ENCODE results near the gene IGF2BP3. TPM values are rescaled to one million over a fixed set of nuclear protein-coding genes. Genes with fewer than 3 reads are reported as not detected.

The IGF2BP3 gene
- total RNA-seq, 1 donor from 2014 or later = 0.66 TPM

GRCh38 chr7:23377134-23377533 is 93.2 kb downstream of the IGF2BP3 start:
- no peak for DNase-seq (ENCODE audit: low spot score)

GRCh38 chr7:23373151-23374004 is 96.9 kb downstream of the IGF2BP3 start:
- DNase-seq (ENCODE audit: low spot score) = no peak

- DNase-seq (ENCODE audit: low spot score) = no peak
Observed at GRCh38 chr7:23372611-23373010, 97.7 kb downstream of the IGF2BP3 start.

- no peak for DNase-seq (ENCODE audit: low spot score)
Observed at GRCh38 chr7:23371654-23372053, 98.6 kb downstream of the IGF2BP3 start.

GRCh38 chr7:23369695-23370404 is 100.4 kb downstream of the IGF2BP3 start:
- no peak for DNase-seq (ENCODE audit: low spot score)

DNA sequence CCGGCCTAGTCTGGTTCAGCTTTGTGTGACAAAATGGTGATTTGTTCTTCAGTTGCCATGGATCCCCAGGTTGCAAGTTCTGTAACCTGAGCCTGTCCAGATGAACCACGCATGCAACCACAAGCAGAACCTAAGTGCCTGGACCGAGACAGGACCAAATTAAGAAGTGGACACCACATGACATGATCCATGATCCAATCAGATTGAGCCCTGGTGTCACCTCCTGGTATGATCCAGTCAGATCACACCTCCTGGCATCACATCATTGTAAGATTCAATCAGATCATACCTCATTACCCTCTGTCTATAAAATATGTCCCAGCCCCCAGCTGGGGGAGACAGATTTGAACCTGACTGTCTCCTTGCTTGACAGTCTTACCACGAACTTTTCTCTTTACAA is 101.2 kb downstream of the IGF2BP3 start:
- no peak for DNase-seq (ENCODE audit: low spot score)

DNA sequence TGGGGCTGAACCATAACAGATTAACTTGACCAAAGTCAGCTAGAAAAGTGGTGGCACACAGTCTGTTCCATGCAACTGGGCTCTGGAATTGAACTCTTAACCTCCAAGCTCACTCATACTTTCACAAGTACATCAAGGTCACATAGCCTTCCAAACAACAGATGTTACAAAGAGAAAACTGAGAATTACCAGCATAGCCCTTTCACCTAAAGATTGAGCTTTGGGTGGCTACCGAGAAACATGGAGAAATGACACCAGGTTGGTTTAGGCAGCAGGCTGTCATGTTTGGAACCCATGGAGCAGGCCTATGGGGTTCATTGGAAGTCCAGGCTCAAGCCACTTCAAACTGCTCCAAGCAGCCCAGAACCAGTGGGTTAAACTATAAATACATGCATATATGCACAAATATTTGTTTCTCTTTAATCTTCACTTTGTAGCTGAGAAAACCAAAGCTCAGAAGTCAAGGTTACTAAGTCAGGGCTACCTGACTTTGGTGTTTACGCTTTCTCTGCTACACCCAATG is 112.1 kb downstream of the IGF2BP3 start:
- no peak for DNase-seq (ENCODE audit: low spot score)

GRCh38 chr7:23357190-23358093 is 112.8 kb downstream of the IGF2BP3 start:
- DNase-seq (ENCODE audit: low spot score) = no peak

GRCh38 chr7:23356726-23357125 is 113.6 kb downstream of the IGF2BP3 start:
- DNase-seq (ENCODE audit: low spot score) = no peak

GRCh38 chr7:23356168-23356567 is 114.1 kb downstream of the IGF2BP3 start:
- no peak for DNase-seq (ENCODE audit: low spot score)

DNA sequence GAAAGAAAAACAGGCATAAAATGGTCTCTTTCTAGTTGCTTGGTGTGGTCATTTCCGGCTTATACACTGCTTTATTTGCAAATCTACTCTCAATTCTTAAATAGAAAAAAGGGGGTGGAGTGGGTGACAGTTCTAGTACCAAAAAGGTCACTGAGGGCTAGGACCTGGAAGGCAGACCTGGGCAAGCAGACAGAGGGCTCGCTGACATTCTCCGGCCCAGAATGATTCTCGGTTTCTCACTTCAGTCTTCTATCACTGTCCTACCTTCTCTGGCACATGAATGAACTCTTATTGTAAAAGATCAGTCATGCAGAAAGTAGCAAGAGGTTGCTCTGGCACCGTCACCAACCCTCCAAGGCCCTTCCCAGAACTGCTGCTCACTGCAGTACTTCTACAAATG is 117.1 kb downstream of the IGF2BP3 start:
- DNase-seq (ENCODE audit: low spot score) = no peak

DNA sequence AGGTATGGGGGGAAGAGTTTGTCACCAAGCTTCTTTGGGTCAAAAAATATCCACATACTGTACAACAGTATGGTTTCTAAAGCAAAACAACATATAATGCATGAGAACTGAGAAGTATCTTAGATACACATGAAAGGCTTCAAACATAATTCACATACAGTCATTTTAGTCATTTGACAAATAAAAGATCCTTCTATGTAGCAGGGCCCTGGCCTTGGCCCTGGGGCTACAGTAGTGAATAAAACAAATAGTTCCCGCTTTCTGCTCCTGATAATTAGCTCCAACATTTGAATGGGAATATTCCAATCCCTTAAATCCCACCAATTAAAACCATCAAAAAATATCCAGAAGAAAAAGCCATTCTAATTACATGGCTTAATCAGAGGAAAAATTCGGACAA is 119.8 kb downstream of the IGF2BP3 start:
- no peak for DNase-seq (ENCODE audit: low spot score)

- DNase-seq (ENCODE audit: low spot score) = no peak
Observed at GRCh38 chr7:23349484-23350157, 120.7 kb downstream of the IGF2BP3 start.

- DNase-seq (ENCODE audit: low spot score) = no peak
Observed at GRCh38 chr7:23347682-23348180, 122.6 kb downstream of the IGF2BP3 start.

DNA sequence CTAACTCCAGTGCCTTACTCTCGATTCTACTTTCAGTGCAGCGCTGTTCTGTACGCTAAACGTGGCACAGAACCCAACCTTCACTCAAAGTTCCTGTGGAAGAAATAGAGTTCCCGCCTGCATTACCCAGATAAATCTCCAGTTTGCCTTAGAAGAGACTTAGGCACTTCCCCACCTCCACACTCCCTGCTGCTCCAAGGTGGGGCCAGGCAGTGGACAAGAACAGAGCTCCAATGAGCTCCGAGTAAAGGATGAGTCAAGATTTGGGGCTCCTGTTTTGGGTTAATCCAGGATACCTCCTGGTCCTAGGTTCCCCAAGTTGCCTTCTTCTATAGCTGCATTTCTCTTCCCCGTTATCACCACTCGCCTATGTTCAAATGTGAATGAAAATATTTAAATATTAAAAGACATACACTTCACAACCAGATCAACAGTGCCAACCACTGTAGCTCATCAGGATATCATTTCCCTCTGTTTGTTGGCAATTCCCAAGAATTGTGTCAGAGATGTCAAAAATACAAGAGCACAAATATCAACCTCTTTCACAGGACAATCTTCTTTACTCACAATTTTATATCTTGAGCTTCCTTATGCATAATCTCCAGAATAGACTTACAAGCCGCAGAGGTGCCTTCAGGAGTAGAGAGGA is 123.1 kb downstream of the IGF2BP3 start:
- DNase-seq (ENCODE audit: low spot score) = no peak

DNA sequence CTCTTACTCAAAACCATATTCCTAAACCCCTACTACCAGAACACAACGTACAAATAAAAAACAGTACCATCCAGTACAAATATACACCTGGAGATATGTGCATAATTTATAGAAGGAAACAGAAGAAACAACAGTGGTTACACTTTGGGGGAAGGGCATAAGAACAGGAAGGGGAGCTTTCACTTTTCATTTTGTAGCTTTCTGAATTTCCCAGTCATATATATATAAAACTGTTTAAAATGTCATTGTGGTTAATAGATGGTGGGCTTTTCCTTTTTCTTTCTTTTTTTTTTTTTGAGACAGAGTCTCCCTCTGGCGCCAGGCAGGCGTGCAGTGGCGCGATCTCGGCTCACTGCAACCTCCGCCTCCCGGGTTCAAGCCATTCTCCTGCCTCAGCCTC is 124.0 kb downstream of the IGF2BP3 start:
- no peak for DNase-seq (ENCODE audit: low spot score)

DNA sequence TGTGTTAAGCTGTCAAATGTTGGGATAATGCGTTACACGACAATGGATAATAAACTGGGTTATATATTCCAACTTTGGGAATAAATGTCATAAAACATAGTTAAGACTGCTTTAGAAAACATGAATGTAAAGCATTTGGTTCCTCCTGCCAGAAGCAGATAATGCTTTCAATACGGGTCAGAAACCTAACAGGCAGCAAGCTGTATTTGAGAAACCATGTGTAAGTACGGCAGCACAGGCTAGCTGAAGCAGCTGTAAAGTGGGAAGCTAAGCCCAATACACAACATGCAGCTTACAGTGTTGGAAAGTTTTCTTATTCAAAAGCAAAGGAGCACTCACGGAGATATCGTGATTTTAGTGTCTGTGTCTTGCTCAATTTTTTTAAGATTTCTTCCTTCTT is 124.7 kb downstream of the IGF2BP3 start:
- DNase-seq (ENCODE audit: low spot score) = no peak

DNA sequence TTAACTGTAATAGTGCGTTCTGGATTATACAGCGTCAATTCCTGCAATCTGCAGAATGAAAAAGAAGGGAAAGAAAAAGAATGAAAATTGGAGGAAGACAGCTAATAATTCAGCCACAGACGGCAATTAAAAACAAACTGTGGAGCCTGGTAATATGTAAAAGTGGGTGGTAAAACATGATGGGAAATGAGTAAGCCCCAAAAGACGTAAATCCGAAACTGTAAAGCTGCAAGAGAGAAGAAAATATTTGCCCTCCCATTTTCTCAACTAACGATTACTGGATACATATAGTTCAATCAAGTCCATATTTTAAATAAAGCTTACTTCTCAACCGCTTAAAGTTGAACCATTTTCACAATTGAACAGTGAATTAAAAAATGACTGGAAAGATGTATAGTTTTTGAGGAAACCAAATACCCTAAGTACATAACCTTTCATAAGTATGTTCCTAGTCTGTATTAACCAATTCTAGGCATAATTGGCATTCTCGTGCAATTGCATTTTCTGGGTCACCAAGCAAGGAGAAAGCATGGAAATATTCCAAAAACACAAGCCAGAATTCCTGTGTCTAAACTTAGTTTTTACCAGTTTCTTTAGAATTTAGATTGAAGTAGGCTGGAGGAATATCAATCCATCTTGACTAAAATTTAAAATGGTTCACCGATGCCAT is 126.3 kb downstream of the IGF2BP3 start:
- DNase-seq (ENCODE audit: low spot score) = no peak

GRCh38 chr7:23343102-23343501 is 127.2 kb downstream of the IGF2BP3 start:
- no peak for DNase-seq (ENCODE audit: low spot score)

Data from mucosa of gallbladder (tissue), 1 donor.